Measurements from ENCODE around the gene EBPL.

- no peak for TF ChIP-seq CTCF (IDR thresholded peaks at IDR 0.05)
- no peak for TF ChIP-seq POLR2A (IDR thresholded peaks at IDR 0.05)
Measured at GRCh38 chr13:49697468-49697867, 6.2 kb upstream of the EBPL start.
